ENCODE data around the gene UBR3. TPM values are rescaled to one million over a fixed set of nuclear protein-coding genes. Genes with fewer than 3 reads are reported as not detected.

Gene UBR3
- total RNA-seq, 1 experiment from 2014 or later, result 21.9 TPM

GRCh38 chr2:170088776-170089175 lies 261.5 kb downstream of the UBR3 start:
- peak overlapping the region in 2 of 3 experiments; percentile 14 to 63; a peak in 2 of 7 replicates for H3K27ac Mint-ChIP-seq
- H3K4me2 ChIP-seq (ENCODE audit: insufficient read depth, insufficient read length, low read length), result no peak overlapping the region

More at GRCh38 chr2:170088776-170089175, 261.5 kb downstream of the UBR3 start:
- no peak overlapping the region for H3K23ac ChIP-seq (ENCODE audit: insufficient read length, low read depth, low read length)
- H3T11ph ChIP-seq (ENCODE audit: low read length), result no peak overlapping the region
- H3K18ac ChIP-seq (ENCODE audit: insufficient read length, low read depth, low read length), result no peak overlapping the region
- peaks cover 20% of the 10 kb centered on the region for H3K4me1 ChIP-seq (ENCODE audit: insufficient read depth, low read length)
- H2BK5ac ChIP-seq (ENCODE audit: insufficient read length, low read length), result no peak overlapping the region
- Mint-ChIP-seq H3K9me3 (peaks cover 25 to 30% of the 10 kb centered on the region in 2 experiments), H3K4me3 (no peak overlapping the region), H3K4me1 (peaks cover 8 to 23% of the 10 kb centered on the region in 2 experiments), H3K36me3 (ENCODE audit: insufficient read depth in 1 of 3, low read depth in 3 of 3) (peaks cover 20 to 41% (median 22%) of the 10 kb centered on the region in 3 experiments), H3K27me3 (ENCODE audit: low read depth) (no peaks in the 10 kb centered on the region)
- H4K20me1 ChIP-seq (ENCODE audit: control insufficient read depth, insufficient read depth, insufficient read length), result no peaks in the 10 kb centered on the region
- no peak overlapping the region for H3K4ac ChIP-seq (ENCODE audit: low read depth, low read length)
- no peaks in the 10 kb centered on the region for H3K9me3 ChIP-seq (ENCODE audit: control insufficient read depth, low read depth, low read length)
- no peak overlapping the region for H3K14ac ChIP-seq (ENCODE audit: insufficient read depth, low read length)
- H3K9ac ChIP-seq (ENCODE audit: extremely low read depth, insufficient read length, low read length), result no peak overlapping the region
- H3K27me3 ChIP-seq (ENCODE audit: insufficient read depth, low read length), result no peaks in the 10 kb centered on the region
- H4K8ac ChIP-seq (replicated peaks; ENCODE audit: insufficient read length, low read depth, low read length), result no peak overlapping the region
- H2AK5ac ChIP-seq (ENCODE audit: insufficient read length, low read length), result no peak overlapping the region
- WGBS (ENCODE audit: extremely low coverage, insufficient read length, low lambda C conversion rate), result no CpG with 5 or more reads among the region's 5 CpGs
- no peak overlapping the region for H3K27ac ChIP-seq (ENCODE audit: insufficient read length, low read depth, low read length)
- H2BK120ac ChIP-seq (ENCODE audit: low read depth, low read length, poor library complexity, severe bottlenecking), result no peak overlapping the region
- no peak overlapping the region for H2BK12ac ChIP-seq (ENCODE audit: insufficient read length, low read depth, low read length)
- H2BK20ac ChIP-seq (ENCODE audit: low read depth, low read length, poor library complexity, severe bottlenecking), result no peak overlapping the region
- no peak overlapping the region for H4K5ac ChIP-seq (ENCODE audit: insufficient read length, low read depth, low read length)
- no peak overlapping the region for H4K91ac ChIP-seq (ENCODE audit: insufficient read length, low read depth, low read length)
- H3K79me2 ChIP-seq (ENCODE audit: insufficient read depth, low read length), result no peaks in the 10 kb centered on the region
- no peaks in the 10 kb centered on the region for H3K23me2 ChIP-seq (ENCODE audit: insufficient read length, low read depth, low read length, poor library complexity, severe bottlenecking)
- no peak overlapping the region for H3K56ac ChIP-seq (ENCODE audit: insufficient read length, low read depth, low read length)
- no peak for TF ChIP-seq CTCF (conservative IDR thresholded peaks at IDR 0.05)
- H2BK15ac ChIP-seq (ENCODE audit: low read depth, low read length), result no peak overlapping the region
- DNase-seq, result no peak
- no peak overlapping the region for H2AFZ ChIP-seq (ENCODE audit: low read length)
- H3K79me1 ChIP-seq (ENCODE audit: insufficient read depth, low read depth, low read length, poor library complexity, severe bottlenecking), result no peaks in the 10 kb centered on the region

Measured in H9 (cell line).